WTC11 (cell line): ENCODE results near the gene NTF3. TPM values are rescaled to one million over a fixed set of nuclear protein-coding genes. Genes with fewer than 3 reads are reported as not detected.

Source experiments
- ATAC-seq: fragments of 200-7000 bp; cut with Tn5 transposase; 2 replicates; pipeline ENCODE4 v1.10.0; 2021; ENCODE audit warnings: mild to moderate bottlenecking, moderate library complexity
- CTCF ChIA-PET: fragments of 300-600 bp; sonication (Branson Sonifier 250); formaldehyde crosslinking; loops from one replicate; lab custom pipeline; 2021; ENCODE audit warnings: antibody characterized with exemption; lab: Charles Lee
- POLR2A ChIA-PET: fragments of 350-600 bp; sonication (Branson Sonifier 250); formaldehyde crosslinking; loops from one replicate; lab custom pipeline; 2021; ENCODE audit warnings: antibody characterized with exemption; lab: Charles Lee
- DNase-seq: peaks from one replicate; pipeline ENCODE4 v3.0.0; 2021; ENCODE audit warnings: low spot score
- H3K27ac Mint-ChIP-seq: 2 replicates; pipeline ENCODE4 v1.8.0; 2021; ENCODE audit warnings: mixed read lengths
- H3K27me3 Mint-ChIP-seq: 2 replicates; pipeline ENCODE4 v1.8.0; 2021; ENCODE audit warnings: low read depth, mild to moderate bottlenecking, moderate library complexity, mixed read lengths
- H3K36me3 Mint-ChIP-seq: 2 replicates; pipeline ENCODE4 v1.8.0; 2021; ENCODE audit warnings: mixed read lengths
- H3K4me1 Mint-ChIP-seq: 2 replicates; pipeline ENCODE4 v1.8.0; 2022; ENCODE audit warnings: mixed read lengths
- H3K4me3 Mint-ChIP-seq: 2 replicates; pipeline ENCODE4 v1.8.0; 2021; ENCODE audit warnings: mild to moderate bottlenecking, moderate library complexity, mixed read lengths
- H3K9me3 Mint-ChIP-seq: 2 replicates; pipeline ENCODE4 v1.8.0; 2021; ENCODE audit warnings: mixed read lengths
- ATF6 ChIP-seq: sonication (generic); formaldehyde crosslinking; IDR thresholded peaks from 2 replicates; pipeline ENCODE4 v1.8.1; 2023; ENCODE audit warnings: mild to moderate bottlenecking, missing genetic modification reagents
- CDX4 ChIP-seq: fragments of 250-450 bp; sonication (Bioruptor Pico); IDR thresholded peaks from 2 replicates; pipeline ENCODE4 v1.9.0; 2021; ENCODE audit warnings: moderate library complexity, mild to moderate bottlenecking, inconsistent platforms, borderline replicate concordance
- EMX1 ChIP-seq: fragments of 250-450 bp; sonication (Bioruptor Pico); IDR thresholded peaks from 2 replicates; pipeline ENCODE4 v1.8.0; 2021; ENCODE audit warnings: mild to moderate bottlenecking
- FOXJ3 ChIP-seq: sonication (generic); formaldehyde crosslinking; IDR thresholded peaks from 2 replicates; pipeline ENCODE4 v1.9.0; 2021; ENCODE audit warnings: missing genetic modification reagents, mild to moderate bottlenecking, borderline replicate concordance
- GRHL2 ChIP-seq: fragments of 250-450 bp; sonication (Bioruptor Pico); IDR thresholded peaks from 2 replicates; pipeline ENCODE4 v1.8.0; 2022; ENCODE audit warnings: mild to moderate bottlenecking, moderate library complexity; ENCODE audit not compliant: insufficient replicate concordance, severe bottlenecking
- GTF2I ChIP-seq: fragments of 250-450 bp; sonication (Bioruptor Pico); conservative IDR thresholded peaks from 2 replicates; pipeline ENCODE4 v1.4.0; 2021; ENCODE audit warnings: mild to moderate bottlenecking
- NFE2L1 ChIP-seq: sonication (generic); formaldehyde crosslinking; IDR thresholded peaks from 2 replicates; pipeline ENCODE4 v1.8.1; 2023; ENCODE audit warnings: missing genetic modification reagents
- NR1H2 ChIP-seq: sonication (generic); formaldehyde crosslinking; IDR thresholded peaks from 2 replicates; pipeline ENCODE4 v1.9.0; 2021; ENCODE audit warnings: mild to moderate bottlenecking, moderate library complexity, missing genetic modification reagents
- NR3C1 ChIP-seq: sonication (generic); formaldehyde crosslinking; conservative IDR thresholded peaks from 2 replicates; pipeline ENCODE4 v1.8.1; 2023; ENCODE audit warnings: low read depth, mild to moderate bottlenecking, missing genetic modification reagents
- RELA ChIP-seq: sonication (generic); formaldehyde crosslinking; IDR thresholded peaks from 2 replicates; pipeline ENCODE4 v1.8.1; 2022; ENCODE audit warnings: missing genetic modification reagents, mild to moderate bottlenecking, borderline replicate concordance
- RORB ChIP-seq: fragments of 250-450 bp; sonication (Bioruptor Pico); IDR thresholded peaks from 2 replicates; pipeline ENCODE4 v1.9.0; 2021; ENCODE audit warnings: mild to moderate bottlenecking
- SMAD3 ChIP-seq: sonication (generic); formaldehyde crosslinking; IDR thresholded peaks from 2 replicates; pipeline ENCODE4 v1.8.0; 2022; ENCODE audit warnings: missing genetic modification reagents, mild to moderate bottlenecking, borderline replicate concordance
- ZNF232 ChIP-seq: sonication (generic); formaldehyde crosslinking; IDR thresholded peaks from 2 replicates; pipeline ENCODE4 v1.8.0; 2022; ENCODE audit warnings: mild to moderate bottlenecking, missing genetic modification reagents
- ZNF317 ChIP-seq: sonication (generic); formaldehyde crosslinking; IDR thresholded peaks from 2 replicates; pipeline ENCODE4 v1.8.1; 2023; ENCODE audit warnings: low read depth, mild to moderate bottlenecking, moderate library complexity, missing genetic modification reagents, borderline replicate concordance
- total RNA-seq: library from RNA; stranded (reverse); gene quantifications from 3 replicates; pipeline ENCODE4 v1.2.3, GENCODE V29; 2021
- TF ChIP-seq, protein P1 (sequence below): sonication (generic); formaldehyde crosslinking; IDR thresholded peaks from 2 replicates; pipeline ENCODE4 v1.8.1; 2023; ENCODE audit warnings: mild to moderate bottlenecking, moderate library complexity, missing genetic modification reagents
- TF ChIP-seq, protein P2 (sequence below): fragments of 250-450 bp; sonication (Bioruptor Pico); IDR thresholded peaks from 2 replicates; pipeline ENCODE4 v1.9.0; 2021; ENCODE audit warnings: mild to moderate bottlenecking, borderline replicate concordance

NTF3 gene
- total RNA-seq, 1 experiment from 2014 or later: 1.3 TPM

DNA sequence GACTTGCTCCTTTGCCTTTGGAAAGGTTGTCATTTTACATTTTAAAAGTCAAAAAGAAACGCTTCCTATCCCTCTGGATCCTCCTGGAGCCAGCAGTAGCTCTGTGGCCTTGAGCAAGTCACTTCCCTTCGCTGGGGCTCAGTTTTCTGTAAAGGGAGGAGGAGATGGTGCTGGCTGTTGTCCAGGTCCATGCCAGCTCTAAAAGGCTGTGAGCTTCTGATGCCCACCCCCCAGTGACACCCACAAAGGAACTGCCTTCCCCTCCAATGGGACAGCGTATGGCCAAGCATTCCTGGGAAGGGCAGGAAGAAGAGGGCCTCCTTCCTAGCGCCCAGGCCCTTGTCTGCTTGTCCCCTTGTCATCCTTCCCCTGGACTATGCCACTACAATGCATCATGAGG lies 81.5 kb downstream of the NTF3 start:
- H3K27me3 Mint-ChIP-seq: no peaks in the 10 kb centered on the region; the same call in 1 of the 2 replicates
- POLR2A ChIA-PET: no interaction called here
- H3K27ac Mint-ChIP-seq: no peak overlapping the region
- TF ChIP-seq NR1H2 (no peak), ZNF232 (no peak), NFE2L1 (CRISPR knock-in tag) (no peak), SMAD3 (CRISPR knock-in tag) (no peak), GRHL2 (CRISPR knock-in tag) (no peak), FOXJ3 (CRISPR knock-in tag) (no peak), RELA (CRISPR knock-in tag) (no peak), RORB (no peak), ZNF317 (no peak)
- TF ChIP-seq, protein P1, sequence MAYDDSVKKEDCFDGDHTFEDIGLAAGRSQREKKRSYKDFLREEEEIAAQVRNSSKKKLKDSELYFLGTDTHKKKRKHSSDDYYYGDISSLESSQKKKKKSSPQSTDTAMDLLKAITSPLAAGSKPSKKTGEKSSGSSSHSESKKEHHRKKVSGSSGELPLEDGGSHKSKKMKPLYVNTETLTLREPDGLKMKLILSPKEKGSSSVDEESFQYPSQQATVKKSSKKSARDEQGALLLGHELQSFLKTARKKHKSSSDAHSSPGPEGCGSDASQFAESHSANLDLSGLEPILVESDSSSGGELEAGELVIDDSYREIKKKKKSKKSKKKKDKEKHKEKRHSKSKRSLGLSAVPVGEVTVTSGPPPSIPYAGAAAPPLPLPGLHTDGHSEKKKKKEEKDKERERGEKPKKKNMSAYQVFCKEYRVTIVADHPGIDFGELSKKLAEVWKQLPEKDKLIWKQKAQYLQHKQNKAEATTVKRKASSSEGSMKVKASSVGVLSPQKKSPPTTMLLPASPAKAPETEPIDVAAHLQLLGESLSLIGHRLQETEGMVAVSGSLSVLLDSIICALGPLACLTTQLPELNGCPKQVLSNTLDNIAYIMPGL: no peak
- TF ChIP-seq, protein P2, sequence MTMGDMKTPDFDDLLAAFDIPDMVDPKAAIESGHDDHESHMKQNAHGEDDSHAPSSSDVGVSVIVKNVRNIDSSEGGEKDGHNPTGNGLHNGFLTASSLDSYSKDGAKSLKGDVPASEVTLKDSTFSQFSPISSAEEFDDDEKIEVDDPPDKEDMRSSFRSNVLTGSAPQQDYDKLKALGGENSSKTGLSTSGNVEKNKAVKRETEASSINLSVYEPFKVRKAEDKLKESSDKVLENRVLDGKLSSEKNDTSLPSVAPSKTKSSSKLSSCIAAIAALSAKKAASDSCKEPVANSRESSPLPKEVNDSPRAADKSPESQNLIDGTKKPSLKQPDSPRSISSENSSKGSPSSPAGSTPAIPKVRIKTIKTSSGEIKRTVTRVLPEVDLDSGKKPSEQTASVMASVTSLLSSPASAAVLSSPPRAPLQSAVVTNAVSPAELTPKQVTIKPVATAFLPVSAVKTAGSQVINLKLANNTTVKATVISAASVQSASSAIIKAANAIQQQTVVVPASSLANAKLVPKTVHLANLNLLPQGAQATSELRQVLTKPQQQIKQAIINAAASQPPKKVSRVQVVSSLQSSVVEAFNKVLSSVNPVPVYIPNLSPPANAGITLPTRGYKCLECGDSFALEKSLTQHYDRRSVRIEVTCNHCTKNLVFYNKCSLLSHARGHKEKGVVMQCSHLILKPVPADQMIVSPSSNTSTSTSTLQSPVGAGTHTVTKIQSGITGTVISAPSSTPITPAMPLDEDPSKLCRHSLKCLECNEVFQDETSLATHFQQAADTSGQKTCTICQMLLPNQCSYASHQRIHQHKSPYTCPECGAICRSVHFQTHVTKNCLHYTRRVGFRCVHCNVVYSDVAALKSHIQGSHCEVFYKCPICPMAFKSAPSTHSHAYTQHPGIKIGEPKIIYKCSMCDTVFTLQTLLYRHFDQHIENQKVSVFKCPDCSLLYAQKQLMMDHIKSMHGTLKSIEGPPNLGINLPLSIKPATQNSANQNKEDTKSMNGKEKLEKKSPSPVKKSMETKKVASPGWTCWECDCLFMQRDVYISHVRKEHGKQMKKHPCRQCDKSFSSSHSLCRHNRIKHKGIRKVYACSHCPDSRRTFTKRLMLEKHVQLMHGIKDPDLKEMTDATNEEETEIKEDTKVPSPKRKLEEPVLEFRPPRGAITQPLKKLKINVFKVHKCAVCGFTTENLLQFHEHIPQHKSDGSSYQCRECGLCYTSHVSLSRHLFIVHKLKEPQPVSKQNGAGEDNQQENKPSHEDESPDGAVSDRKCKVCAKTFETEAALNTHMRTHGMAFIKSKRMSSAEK (CRISPR knock-in tag): no peak
- no peak for ATAC-seq
- no peaks in the 10 kb centered on the region for H3K36me3 Mint-ChIP-seq
- H3K4me1 Mint-ChIP-seq: peaks cover 40% of the 10 kb centered on the region
- no peaks in the 10 kb centered on the region for H3K9me3 Mint-ChIP-seq
- no peak overlapping the region for H3K4me3 Mint-ChIP-seq
- DNase-seq: no peak
- CTCF ChIA-PET: interaction anchor here (1.0 to 3.1 kb wide), 3 partner anchors 79 to 135 kb away, joined by 4 to 29 read pairs (median 8); no protein-coding TSS in a partner anchor

DNA sequence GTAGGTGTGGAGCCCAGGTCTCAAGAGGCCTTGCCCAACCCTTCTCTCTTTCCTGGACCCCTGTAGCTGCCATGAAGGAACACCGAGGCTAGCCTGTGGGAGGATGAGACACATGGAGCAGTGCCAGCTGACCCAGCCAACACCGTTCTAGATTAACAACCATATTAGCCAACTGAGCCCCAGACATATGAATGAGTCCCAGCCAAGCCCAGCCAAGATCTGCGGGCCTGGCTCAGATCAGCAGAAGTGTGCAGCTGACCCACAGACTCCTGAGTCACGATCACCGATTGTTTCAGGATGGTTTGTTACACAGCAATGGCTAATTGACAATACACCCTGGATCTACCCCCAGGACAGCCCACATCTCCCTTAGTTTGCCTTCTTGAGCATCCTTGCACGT lies 82.1 kb downstream of the NTF3 start:
- H3K9me3 Mint-ChIP-seq: no peaks in the 10 kb centered on the region
- H3K27me3 Mint-ChIP-seq: no peaks in the 10 kb centered on the region; the same call in 1 of the 2 replicates
- H3K27ac Mint-ChIP-seq: no peak overlapping the region
- TF ChIP-seq CDX4 (CRISPR knock-in tag) (no peak), GTF2I (no peak), FOXJ3 (CRISPR knock-in tag) (no peak), NR3C1 (CRISPR knock-in tag) (no peak), EMX1 (CRISPR knock-in tag) (no peak), ATF6 (no peak)
- TF ChIP-seq, all 79 proteins: peak for 0
- no peak for DNase-seq
- no peak overlapping the region for H3K4me3 Mint-ChIP-seq
- no peaks in the 10 kb centered on the region for H3K36me3 Mint-ChIP-seq
- ChIA-PET CTCF (no interaction called here), POLR2A (no interaction called here)
- ATAC-seq: no peak
- H3K4me1 Mint-ChIP-seq: peaks cover 46% of the 10 kb centered on the region
